Measurements from ENCODE around the gene SIL1. TPM values are rescaled to one million over a fixed set of nuclear protein-coding genes. Genes with fewer than 3 reads are reported as not detected.

SIL1 gene
- total RNA-seq, 1 donor from 2014 or later = 40.9 TPM

DNA sequence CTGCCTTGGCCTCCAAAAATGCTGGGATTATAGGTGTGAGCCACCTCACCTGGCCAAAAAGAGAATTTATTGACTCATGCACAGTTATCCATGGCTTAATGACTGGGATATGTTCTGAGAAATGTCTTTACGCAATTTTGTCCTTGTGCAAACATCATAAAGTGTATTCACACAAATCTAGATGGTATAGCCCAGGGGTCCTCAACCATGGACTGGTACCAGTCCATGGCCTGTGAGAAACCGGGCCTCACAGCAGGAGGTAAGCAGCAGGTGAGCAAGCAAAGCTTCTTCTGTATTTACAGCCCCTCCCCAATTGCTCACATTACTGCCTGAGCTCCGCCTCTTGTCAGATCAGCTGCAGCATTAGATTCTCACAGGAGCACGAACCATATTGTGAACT lies 12.4 kb upstream of the SIL1 start:
- Mint-ChIP-seq H3K27ac (peak overlapping the region; percentile 18), H3K27me3 (no peaks in the 10 kb centered on the region), H3K4me1 (ENCODE audit: unreplicated experiment) (peaks cover 25% of the 10 kb centered on the region), H3K9me3 (no peaks in the 10 kb centered on the region), H3K4me3 (no peak overlapping the region), H3K36me3 (no peaks in the 10 kb centered on the region)
- no peak for DNase-seq (ENCODE audit: extremely low spot score, unreplicated experiment)
- TF ChIP-seq, protein P1, sequence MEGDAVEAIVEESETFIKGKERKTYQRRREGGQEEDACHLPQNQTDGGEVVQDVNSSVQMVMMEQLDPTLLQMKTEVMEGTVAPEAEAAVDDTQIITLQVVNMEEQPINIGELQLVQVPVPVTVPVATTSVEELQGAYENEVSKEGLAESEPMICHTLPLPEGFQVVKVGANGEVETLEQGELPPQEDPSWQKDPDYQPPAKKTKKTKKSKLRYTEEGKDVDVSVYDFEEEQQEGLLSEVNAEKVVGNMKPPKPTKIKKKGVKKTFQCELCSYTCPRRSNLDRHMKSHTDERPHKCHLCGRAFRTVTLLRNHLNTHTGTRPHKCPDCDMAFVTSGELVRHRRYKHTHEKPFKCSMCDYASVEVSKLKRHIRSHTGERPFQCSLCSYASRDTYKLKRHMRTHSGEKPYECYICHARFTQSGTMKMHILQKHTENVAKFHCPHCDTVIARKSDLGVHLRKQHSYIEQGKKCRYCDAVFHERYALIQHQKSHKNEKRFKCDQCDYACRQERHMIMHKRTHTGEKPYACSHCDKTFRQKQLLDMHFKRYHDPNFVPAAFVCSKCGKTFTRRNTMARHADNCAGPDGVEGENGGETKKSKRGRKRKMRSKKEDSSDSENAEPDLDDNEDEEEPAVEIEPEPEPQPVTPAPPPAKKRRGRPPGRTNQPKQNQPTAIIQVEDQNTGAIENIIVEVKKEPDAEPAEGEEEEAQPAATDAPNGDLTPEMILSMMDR (conservative IDR thresholded peaks at IDR 0.05) = no peak

DNA sequence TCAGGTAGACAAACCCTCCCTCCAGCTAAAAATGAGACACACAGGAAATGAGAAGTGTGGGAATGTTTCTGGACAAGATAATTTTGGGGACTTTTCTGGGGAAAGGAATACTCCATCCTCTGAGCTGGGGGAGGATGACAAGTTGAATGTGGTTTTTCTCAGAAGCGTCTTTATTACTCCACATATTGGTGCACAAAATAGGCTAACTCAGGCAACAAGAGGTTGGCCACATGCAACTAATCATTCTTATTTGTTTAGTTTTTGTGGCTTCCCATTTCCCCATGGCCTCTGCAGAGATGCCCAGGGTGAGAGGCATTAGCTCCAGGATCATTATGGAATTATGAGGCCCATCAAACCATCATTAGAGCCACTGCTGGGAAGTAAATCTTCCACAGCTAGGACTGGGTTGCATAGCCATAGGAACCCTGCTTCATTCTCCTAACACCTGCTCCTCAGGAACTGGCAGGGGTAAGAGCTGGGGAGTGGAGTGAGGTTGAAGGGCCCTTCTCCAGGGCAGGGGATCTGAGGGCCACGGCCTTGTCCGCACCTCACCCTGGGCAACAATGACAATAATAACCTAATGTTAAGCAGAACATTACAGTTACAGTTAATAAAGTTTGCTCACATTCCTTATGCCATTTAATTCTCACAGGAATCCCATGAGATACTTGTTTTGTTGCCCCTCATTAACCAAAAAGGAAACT lies 9.3 kb upstream of the SIL1 start:
- DNase-seq (ENCODE audit: extremely low spot score, unreplicated experiment) = no peak
- Mint-ChIP-seq H3K27ac (peak overlapping the region; percentile 48), H3K9me3 (no peaks in the 10 kb centered on the region), H3K27me3 (no peaks in the 10 kb centered on the region), H3K4me1 (ENCODE audit: unreplicated experiment) (peaks cover 8% of the 10 kb centered on the region), H3K36me3 (no peaks in the 10 kb centered on the region), H3K4me3 (no peak overlapping the region)
- TF ChIP-seq, protein P1 (conservative IDR thresholded peaks at IDR 0.05) = no peak

DNA sequence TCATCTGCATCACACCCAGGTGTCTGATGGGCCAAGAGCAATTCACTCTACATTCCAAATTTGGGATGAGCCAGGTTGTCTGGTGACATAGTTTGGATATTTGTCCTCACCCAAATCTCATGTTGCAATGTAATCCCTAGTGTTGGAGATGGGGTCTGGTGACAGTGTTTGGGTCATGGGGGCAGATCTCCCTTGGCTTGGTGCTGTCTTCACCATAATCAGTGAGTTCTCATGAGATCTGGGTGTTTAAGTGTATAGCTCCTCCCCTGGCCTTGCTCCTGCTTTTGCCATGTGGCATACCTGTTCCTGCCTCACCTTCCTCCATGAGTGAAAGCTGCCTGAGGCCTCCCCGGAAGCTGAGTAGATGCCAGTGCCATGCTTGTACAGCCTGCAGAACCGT lies 7.4 kb upstream of the SIL1 start:
- Mint-ChIP-seq H3K27me3 (no peaks in the 10 kb centered on the region), H3K4me1 (ENCODE audit: unreplicated experiment) (peaks cover 14% of the 10 kb centered on the region), H3K9me3 (no peaks in the 10 kb centered on the region), H3K27ac (peak overlapping the region; percentile 99), H3K4me3 (peak overlapping the region; percentile 80), H3K36me3 (no peaks in the 10 kb centered on the region)
- TF ChIP-seq, protein P1 (conservative IDR thresholded peaks at IDR 0.05) = no peak
- DNase-seq (ENCODE audit: extremely low spot score, unreplicated experiment) = no peak

DNA sequence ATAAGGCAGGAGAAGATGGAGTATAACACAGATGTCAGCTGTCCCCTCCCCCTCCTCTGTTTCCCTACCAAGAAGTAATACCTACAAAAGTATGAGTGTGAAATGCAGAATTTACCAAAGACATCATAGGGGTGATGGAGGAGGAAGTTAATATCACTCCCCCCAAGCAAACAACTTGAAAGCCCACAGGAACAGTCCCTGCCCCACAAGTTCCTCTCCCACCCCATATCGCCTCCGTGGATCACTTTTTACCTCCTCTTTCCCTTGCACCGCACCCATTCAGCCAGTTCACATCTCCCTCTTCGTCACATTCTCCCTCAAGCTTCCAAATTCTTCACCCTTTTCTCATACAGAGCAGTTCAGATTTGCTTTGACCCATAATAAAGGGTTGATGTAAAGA lies 7.0 kb upstream of the SIL1 start:
- Mint-ChIP-seq H3K4me3 (peak overlapping the region; percentile 80), H3K4me1 (ENCODE audit: unreplicated experiment) (peaks cover 14% of the 10 kb centered on the region), H3K36me3 (no peaks in the 10 kb centered on the region), H3K27me3 (no peaks in the 10 kb centered on the region), H3K27ac (peak overlapping the region; percentile 99), H3K9me3 (no peaks in the 10 kb centered on the region)
- TF ChIP-seq, protein P1 (conservative IDR thresholded peaks at IDR 0.05) = no peak
- DNase-seq (ENCODE audit: extremely low spot score, unreplicated experiment) = no peak

DNA sequence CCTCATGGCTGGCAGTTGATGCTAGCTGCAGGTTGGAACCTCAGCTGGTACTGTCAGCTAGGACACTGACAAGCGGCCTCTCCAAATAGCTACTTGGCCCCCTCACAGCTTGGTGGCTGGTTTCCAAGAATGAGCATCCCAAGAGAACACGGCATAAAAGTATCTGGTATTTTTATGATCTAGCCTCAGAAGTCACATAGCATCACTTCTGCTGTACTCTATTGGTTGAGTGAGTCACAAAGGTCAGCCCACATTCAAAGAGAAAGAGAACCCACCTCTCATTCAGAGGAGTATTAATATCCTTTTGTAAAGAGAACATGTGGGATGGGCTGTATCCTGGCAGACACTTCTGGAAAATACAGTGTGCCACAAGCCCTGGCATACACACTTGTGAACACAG lies 6.0 kb upstream of the SIL1 start:
- Mint-ChIP-seq H3K27ac (peak overlapping the region; percentile 99), H3K4me3 (peak overlapping the region; percentile 57), H3K4me1 (ENCODE audit: unreplicated experiment) (peaks cover 14% of the 10 kb centered on the region), H3K27me3 (no peaks in the 10 kb centered on the region), H3K36me3 (no peaks in the 10 kb centered on the region), H3K9me3 (no peaks in the 10 kb centered on the region)
- TF ChIP-seq, protein P1 (conservative IDR thresholded peaks at IDR 0.05) = no peak
- DNase-seq (ENCODE audit: extremely low spot score, unreplicated experiment) = no peak

All from type B pancreatic cell (in vitro differentiated cells).